C4-2B (cell line): ENCODE data around the gene CRACR2A.

ENCODE experiments used
- CTCF ChIP-seq: fragments of 450-650 bp; conservative IDR thresholded peaks from 2 replicates; pipeline ENCODE4 v1.5.1; 2017; ENCODE audit warnings: mild to moderate bottlenecking
- ZFX ChIP-seq: fragments of 450-650 bp; IDR thresholded peaks from 2 replicates; pipeline ENCODE4 v1.6.1; 2017

- TF ChIP-seq CTCF: no peak
- TF ChIP-seq ZFX: no peak
Measured at GRCh38 chr12:3685830-3686229, 67.1 kb downstream of the CRACR2A start.
